Activated CD8-positive, alpha-beta T cell treated with anti-CD3 and anti-CD28 coated beads for 36 hours (primary cell): ENCODE data around the gene CNBD2. TPM values are rescaled to one million over a fixed set of nuclear protein-coding genes. Genes with fewer than 3 reads are reported as not detected.
A peak's percentile ranks its signal among the peaks of the same experiment; 100 is the strongest.

Experiments used
- ATAC-seq: fragments of 200-7000 bp; cut with Tn5 transposase; one replicate; pipeline ENCODE4 v1.10.0; 2021; ENCODE audit warnings: mild to moderate bottlenecking, moderate library complexity
- CTCF ChIA-PET: fragments of 350-600 bp; sonication (Branson Sonifier 250); formaldehyde crosslinking; loops from one replicate; lab custom pipeline; 2021; ENCODE audit warnings: antibody characterized with exemption; lab: Charles Lee
- POLR2A ChIA-PET: fragments of 350-600 bp; sonication (Branson Sonifier 250); formaldehyde crosslinking; loops from one replicate; lab custom pipeline; 2021; ENCODE audit warnings: antibody characterized with exemption; lab: Charles Lee
- DNase-seq: peaks from one replicate; pipeline ENCODE4 v3.0.0-alpha.2; 2020
- H3K27ac Mint-ChIP-seq: one replicate; pipeline ENCODE4 v1.8.0; 2021; ENCODE audit warnings: mild to moderate bottlenecking, mixed read lengths
- H3K27me3 Mint-ChIP-seq: one replicate; pipeline ENCODE4 v1.8.0; 2021; ENCODE audit warnings: mixed read lengths
- H3K36me3 Mint-ChIP-seq: one replicate; pipeline ENCODE4 v1.8.0; 2021; ENCODE audit warnings: low read depth, mixed read lengths
- H3K4me1 Mint-ChIP-seq: one replicate; pipeline ENCODE4 v1.8.0; 2021; ENCODE audit warnings: low read depth, mixed read lengths
- H3K4me3 Mint-ChIP-seq: one replicate; pipeline ENCODE4 v1.8.0; 2021; ENCODE audit warnings: mild to moderate bottlenecking, moderate library complexity, mixed read lengths
- H3K9me3 Mint-ChIP-seq: one replicate; pipeline ENCODE4 v1.8.0; 2021; ENCODE audit warnings: mixed read lengths
- CTCF ChIP-seq: fragments of 200-600 bp; IDR thresholded peaks from one replicate; pipeline ENCODE4 v1.8.0; 2022; ENCODE audit warnings: antibody characterized with exemption, mild to moderate bottlenecking
- intact Hi-C: fragments of 100-400 bp; cut with micrococcal nuclease; formaldehyde crosslinking; loops from one replicate; pipeline ENCODE4 v1.10.0; 2022
- total RNA-seq, 2 experiments: library from RNA; stranded (reverse); gene quantifications; one replicate each; pipeline ENCODE4 v1.2.3, GENCODE V29; 2021

Gene CNBD2
- total RNA-seq, 2 experiments from 2014 or later: 4.9 to 6.1 TPM

DNA sequence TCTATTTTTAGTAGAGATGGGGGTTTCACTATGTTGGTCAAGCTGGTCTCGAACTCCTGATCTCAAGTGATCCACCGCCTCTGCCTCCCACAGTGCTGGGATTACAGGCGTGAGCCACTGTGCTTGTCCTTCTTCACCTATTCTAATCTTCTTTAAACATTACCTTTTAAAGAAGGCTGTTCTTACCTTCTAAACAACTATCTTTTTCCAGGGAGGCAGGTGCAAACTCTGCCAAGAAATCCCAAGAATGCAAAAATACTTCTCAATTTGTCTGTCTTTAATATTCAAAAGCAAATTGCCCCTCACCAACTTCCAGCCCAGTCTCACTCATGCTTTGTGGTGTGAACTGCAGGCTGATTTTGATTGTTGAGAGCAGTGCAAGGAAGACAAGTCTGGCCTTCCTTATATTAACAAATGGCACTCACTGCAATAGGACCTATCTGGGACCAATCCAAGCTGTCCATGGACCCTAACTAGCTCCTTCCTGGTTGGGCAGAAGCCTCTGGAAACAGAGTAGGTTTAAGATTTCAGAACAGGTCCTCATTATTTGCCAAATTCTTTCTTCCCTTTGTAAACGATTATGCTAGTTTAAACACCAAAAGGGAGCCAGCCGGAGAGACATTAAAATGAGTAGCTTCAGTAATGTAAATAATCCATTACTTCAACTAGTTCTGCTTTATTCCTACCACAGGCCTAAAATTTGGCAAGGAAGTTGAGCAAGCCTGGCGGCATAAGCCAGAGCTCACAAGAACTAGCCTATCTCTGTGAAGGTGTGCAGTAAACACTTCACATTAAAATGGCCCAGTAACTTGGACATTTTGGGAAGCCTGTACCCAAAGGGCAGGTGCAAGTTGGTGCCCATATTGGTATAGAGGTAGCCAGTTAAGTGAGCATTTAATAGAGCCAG lies 15.7 kb upstream of the CNBD2 start:
- ATAC-seq: no peak
- Mint-ChIP-seq H3K27me3 (no peaks in the 10 kb centered on the region), H3K9me3 (no peaks in the 10 kb centered on the region), H3K27ac (peak overlapping the region; percentile 100), H3K36me3 (peaks cover 17% of the 10 kb centered on the region), H3K4me3 (peak overlapping the region; percentile 98), H3K4me1 (peaks cover 16% of the 10 kb centered on the region)
- TF ChIP-seq CTCF: no peak
- peak; percentile 9 for DNase-seq
- ChIA-PET POLR2A (interaction anchor here (1.1 to 3.8 kb wide), 9 partner anchors 8 to 692 kb away, joined by 3 to 19 read pairs (median 9); partner anchors contain the start of genes CPNE1, ERGIC3, PHF20 and RBM12), CTCF (interaction anchor here (1.2 to 3.8 kb wide), 8 partner anchors 10 to 351 kb away, joined by 4 to 42 read pairs (median 9); partner anchors contain the start of genes NFS1 and ROMO1)
- intact Hi-C loops: loop anchor here (10.0 kb wide), 1 partner anchor 338 kb away; the partner anchor contains the start of gene SPAG4

DNA sequence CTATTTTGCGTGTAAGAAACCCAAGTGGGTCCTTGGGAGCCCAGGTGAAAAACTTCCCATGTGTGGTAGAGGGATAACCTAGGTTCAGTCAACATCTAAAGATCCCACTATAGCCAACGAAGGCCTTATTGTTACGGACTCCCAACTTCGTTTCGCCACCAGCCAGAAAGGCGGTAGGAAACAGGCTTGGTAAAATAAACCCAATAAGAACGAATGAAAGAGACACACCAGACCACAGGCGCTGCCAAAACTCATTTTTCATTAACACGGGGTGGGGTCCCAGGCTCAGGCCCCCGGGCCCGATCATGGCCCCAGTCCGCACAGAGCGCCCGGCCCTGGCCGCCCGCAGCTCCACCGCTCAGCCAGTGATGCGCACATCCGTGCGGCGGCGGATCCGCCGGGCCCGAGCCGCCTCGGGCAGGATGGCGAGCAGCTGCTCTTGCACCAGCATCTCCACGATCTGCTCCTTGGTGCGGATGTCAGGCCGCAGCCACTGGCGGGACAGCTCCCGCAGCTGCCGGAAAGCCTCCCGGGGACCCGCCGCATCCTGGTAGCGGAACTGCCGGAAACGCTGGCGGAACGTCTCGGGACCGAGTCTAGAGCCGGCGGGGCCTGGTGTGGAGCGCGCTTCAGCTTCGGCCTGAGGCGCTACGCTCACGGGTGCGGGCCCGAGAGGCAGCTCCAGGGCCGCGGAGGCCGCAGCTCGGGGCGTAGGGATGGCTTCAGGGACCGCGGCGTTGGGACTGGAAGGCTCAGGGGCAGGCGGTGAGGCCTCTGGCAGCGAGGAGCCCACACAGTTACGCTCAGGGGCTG lies 14.8 kb upstream of the CNBD2 start:
- Mint-ChIP-seq H3K36me3 (peaks cover 12% of the 10 kb centered on the region), H3K27ac (peak overlapping the region; percentile 100), H3K4me3 (peak overlapping the region; percentile 98), H3K4me1 (peaks cover 16% of the 10 kb centered on the region), H3K9me3 (peaks cover 2% of the 10 kb centered on the region), H3K27me3 (no peaks in the 10 kb centered on the region)
- ATAC-seq (peak; percentile 13), DNase-seq (peak; percentile 72)
- no peak for TF ChIP-seq CTCF
- intact Hi-C loops: loop anchor here (10.0 kb wide), 1 partner anchor 339 kb away; the partner anchor contains the start of gene SPAG4
- CTCF ChIA-PET: interaction anchor here (0.7 to 3.8 kb wide), 40 partner anchors 7 to 620 kb away, joined by 3 to 42 read pairs (median 4); partner anchors contain the start of genes CEP250, CNBD2, CPNE1 and NFS1
- POLR2A ChIA-PET: interaction anchor here (0.5 to 3.8 kb wide), 32 partner anchors 9 to 820 kb away, joined by 3 to 19 read pairs (median 4); partner anchors contain the start of genes CNBD2, CPNE1, DSN1 and ERGIC3

- DNase-seq: peak; percentile 99
- ChIA-PET POLR2A (interaction anchor here (0.5 to 3.8 kb wide), 38 partner anchors 8 to 1089 kb away, joined by 3 to 19 read pairs (median 4); partner anchors contain the start of genes CNBD2, CPNE1, DSN1 and ERGIC3), CTCF (interaction anchor here (0.7 to 3.8 kb wide), 41 partner anchors 8 to 619 kb away, joined by 3 to 42 read pairs (median 4); partner anchors contain the start of genes CEP250, CNBD2, CPNE1 and NFS1)
- H3K4me3 Mint-ChIP-seq: peak within 1 kb of the TSS; percentile 98
- H3K36me3 Mint-ChIP-seq: peaks cover 12% of the 10 kb centered on the region
- intact Hi-C loops: loop anchor here (10.0 kb wide), 1 partner anchor 340 kb away; the partner anchor contains the start of gene SPAG4
- no peaks in the 10 kb centered on the region for H3K27me3 Mint-ChIP-seq
- peak within 1 kb of the TSS; percentile 100 for H3K27ac Mint-ChIP-seq
- peak; percentile 89 for ATAC-seq
- H3K9me3 Mint-ChIP-seq: peaks cover 8% of the 10 kb centered on the region
- H3K4me1 Mint-ChIP-seq: peaks cover 16% of the 10 kb centered on the region
- peak; percentile 93 for TF ChIP-seq CTCF
Observed at GRCh38 chr20:35954200-35954906, 14.0 kb upstream of the CNBD2 start, which contains the start of gene SCAND1. TSS of gene SCAND1 (minus strand) at chr20:35954502. CDS start at chr20:35954284, 218 bp downstream.

DNA sequence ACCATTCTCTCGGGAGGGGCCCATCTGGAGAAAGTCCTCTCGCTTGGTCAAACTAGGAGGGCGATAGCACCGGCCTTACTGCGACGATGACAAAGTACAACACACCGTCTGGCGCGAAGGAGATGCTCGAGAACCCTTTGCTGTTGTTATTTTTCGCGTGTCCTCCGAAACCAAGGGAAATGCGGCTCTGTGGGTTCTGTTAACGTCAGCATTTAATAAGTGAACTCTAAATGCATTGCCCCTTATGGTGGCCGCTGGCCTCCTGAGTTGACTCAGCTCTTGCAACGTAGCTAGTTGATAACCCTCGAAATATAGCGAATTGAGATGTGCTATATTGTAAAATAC lies 13.5 kb upstream of the CNBD2 start:
- Mint-ChIP-seq H3K9me3 (peaks cover 11% of the 10 kb centered on the region), H3K36me3 (peaks cover 12% of the 10 kb centered on the region), H3K4me1 (peaks cover 16% of the 10 kb centered on the region), H3K27me3 (no peaks in the 10 kb centered on the region), H3K27ac (peak overlapping the region; percentile 100), H3K4me3 (peak overlapping the region; percentile 98)
- POLR2A ChIA-PET: interaction anchor here (0.5 to 3.8 kb wide), 31 partner anchors 8 to 1089 kb away, joined by 3 to 19 read pairs (median 4); partner anchors contain the start of genes CNBD2, CPNE1, ERGIC3 and PHF20
- no peak for TF ChIP-seq CTCF
- no peak for ATAC-seq
- intact Hi-C loops: loop anchor here (10.0 kb wide), 1 partner anchor 340 kb away; the partner anchor contains the start of gene SPAG4
- CTCF ChIA-PET: interaction anchor here (0.7 to 3.8 kb wide), 32 partner anchors 8 to 506 kb away, joined by 3 to 42 read pairs (median 5); partner anchors contain the start of genes CEP250, CNBD2, CPNE1 and PHF20
- peak; percentile 70 for DNase-seq
